ENCODE data around the gene DNAH2. TPM values are rescaled to one million over a fixed set of nuclear protein-coding genes. Genes with fewer than 3 reads are reported as not detected.
A peak's percentile ranks its signal among the peaks of the same experiment; 100 is the strongest.

DNAH2 gene
- total RNA-seq, 1 donor from 2014 or later = not detected

DNA sequence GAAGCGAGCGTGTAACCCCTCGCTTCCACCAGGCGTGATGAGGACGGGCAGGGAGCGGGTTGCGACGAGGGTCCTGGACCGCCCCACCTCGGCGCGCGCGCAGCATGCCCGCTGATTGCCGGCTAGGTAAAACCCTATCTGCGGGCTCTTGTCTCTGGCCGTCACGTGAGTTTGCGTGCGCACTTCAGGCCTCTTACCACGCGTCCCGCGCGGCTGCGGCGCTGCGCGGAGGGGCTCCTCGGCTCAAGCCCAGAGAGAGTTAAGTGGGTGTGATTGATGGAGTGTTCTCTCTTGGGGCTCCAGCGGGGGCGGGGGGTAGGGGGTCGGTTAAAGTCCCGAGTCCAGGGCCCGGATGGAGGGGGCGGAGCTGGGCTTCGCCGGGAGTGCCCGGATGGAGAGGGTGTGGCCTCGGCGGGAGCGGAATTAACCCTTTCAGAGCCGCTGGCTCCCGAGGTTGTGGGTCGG is 124.4 kb downstream of the DNAH2 start:
- H3K4me3 Mint-ChIP-seq = peak overlapping the region; percentile 99
- DNase-seq = peak; percentile 96
- H3K27ac Mint-ChIP-seq = peak overlapping the region; percentile 100
- H3K9me3 Mint-ChIP-seq = no peaks in the 10 kb centered on the region
- peaks cover 2% of the 10 kb centered on the region for H3K27me3 Mint-ChIP-seq
- peaks cover 49% of the 10 kb centered on the region for H3K36me3 Mint-ChIP-seq (ENCODE audit: low read depth)
- intact Hi-C loops (cut with micrococcal nuclease) = loop anchor here (1.0 to 10.0 kb wide), 11 partner anchors 8 to 607 kb away; partner anchors contain the start of genes CNTROB, DVL2, FGF11 and HES7
- peaks cover 58% of the 10 kb centered on the region for H3K4me1 Mint-ChIP-seq

- intact Hi-C loops (cut with micrococcal nuclease) = loop anchor here (1.0 to 10.0 kb wide), 11 partner anchors 8 to 608 kb away; partner anchors contain the start of genes CNTROB, DVL2, FGF11 and HES7
- DNase-seq = peak; percentile 97
- peak overlapping the region; percentile 99 for H3K4me3 Mint-ChIP-seq
- H3K36me3 Mint-ChIP-seq (ENCODE audit: low read depth) = peaks cover 53% of the 10 kb centered on the region
- peak overlapping the region; percentile 100 for H3K27ac Mint-ChIP-seq
- H3K4me1 Mint-ChIP-seq = peaks cover 51% of the 10 kb centered on the region
- H3K27me3 Mint-ChIP-seq = peaks cover 2% of the 10 kb centered on the region
- H3K9me3 Mint-ChIP-seq = no peaks in the 10 kb centered on the region
These were observed 125.1 kb downstream of the DNAH2 start for GRCh38 chr17:7842380-7843256.

DNA sequence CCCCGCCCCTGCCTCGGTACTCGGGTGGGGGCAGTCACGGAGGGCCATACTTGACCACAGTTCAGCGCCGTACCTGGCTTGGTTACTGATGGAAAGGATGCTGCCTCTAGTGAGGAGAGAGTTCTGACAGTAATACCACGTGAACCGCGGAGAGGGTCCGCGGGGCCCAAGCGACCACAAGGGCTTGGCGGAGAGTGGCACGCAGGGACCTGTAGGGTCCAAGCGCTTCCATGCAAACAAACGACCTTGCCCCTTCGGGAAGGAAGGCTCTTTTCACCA is 125.7 kb downstream of the DNAH2 start:
- intact Hi-C loops (cut with micrococcal nuclease) = loop anchor here (1.0 to 10.0 kb wide), 8 partner anchors 44 to 608 kb away; partner anchors contain the start of genes CNTROB, DVL2, FGF11 and HES7
- peak overlapping the region; percentile 100 for H3K27ac Mint-ChIP-seq
- peak overlapping the region; percentile 99 for H3K4me3 Mint-ChIP-seq
- H3K4me1 Mint-ChIP-seq = peaks cover 49% of the 10 kb centered on the region
- H3K9me3 Mint-ChIP-seq = no peaks in the 10 kb centered on the region
- DNase-seq = no peak
- H3K27me3 Mint-ChIP-seq = peaks cover 2% of the 10 kb centered on the region
- H3K36me3 Mint-ChIP-seq (ENCODE audit: low read depth) = peaks cover 57% of the 10 kb centered on the region

- no peaks in the 10 kb centered on the region for H3K9me3 Mint-ChIP-seq
- H3K4me1 Mint-ChIP-seq = peaks cover 45% of the 10 kb centered on the region
- peaks cover 2% of the 10 kb centered on the region for H3K27me3 Mint-ChIP-seq
- peak overlapping the region; percentile 99 for H3K4me3 Mint-ChIP-seq
- intact Hi-C loops (cut with micrococcal nuclease) = loop anchor here (1.0 to 10.0 kb wide), 9 partner anchors 44 to 609 kb away; partner anchors contain the start of genes CNTROB, DVL2, FGF11 and HES7
- H3K36me3 Mint-ChIP-seq (ENCODE audit: low read depth) = peaks cover 58% of the 10 kb centered on the region
- peak; percentile 97 for DNase-seq
- peak overlapping the region; percentile 100 for H3K27ac Mint-ChIP-seq
These were observed 126.2 kb downstream of the DNAH2 start for GRCh38 chr17:7843536-7844291.

DNA sequence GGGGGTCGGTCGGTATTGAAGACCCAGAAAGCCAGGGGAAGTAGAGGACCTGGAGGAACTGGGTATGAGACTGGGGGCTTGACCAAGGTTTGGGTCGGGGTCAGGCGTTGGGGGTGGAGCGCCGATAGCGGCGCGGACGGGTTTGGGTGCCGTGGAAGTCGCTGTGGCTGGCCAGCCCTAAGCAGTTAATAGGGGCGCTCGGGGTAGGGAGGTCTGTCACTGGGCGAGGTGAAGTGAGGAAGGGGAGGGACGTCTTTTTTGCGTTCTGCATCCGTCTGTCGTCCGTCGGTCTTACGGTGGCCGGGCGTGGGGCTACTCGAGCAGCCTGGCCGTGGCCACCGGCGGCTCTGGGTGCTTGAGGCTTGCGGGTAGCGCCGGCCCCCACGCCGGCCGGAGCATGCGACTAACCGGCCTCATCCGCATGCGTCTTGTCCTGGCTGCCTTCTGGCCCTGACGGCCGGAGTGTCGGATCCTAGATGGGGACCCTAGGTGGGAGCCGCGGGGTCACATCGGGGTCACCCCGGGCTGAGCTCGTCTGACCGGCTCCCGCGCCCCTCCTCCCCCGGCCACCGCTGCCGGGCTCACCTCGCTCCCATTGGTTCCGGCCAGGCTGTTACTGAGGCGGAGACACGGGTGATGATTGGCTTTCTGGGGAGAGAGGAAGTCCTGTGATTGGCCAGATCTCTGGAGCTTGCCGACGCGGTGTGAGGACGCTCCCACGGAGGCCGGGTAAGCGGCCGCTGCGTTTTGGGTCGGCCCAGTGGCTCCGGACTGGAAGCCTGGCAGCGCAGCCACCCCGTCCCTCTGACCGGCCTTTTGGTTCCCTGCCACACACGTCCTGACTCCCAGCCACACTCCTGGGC is 127.0 kb downstream of the DNAH2 start:
- intact Hi-C loops (cut with micrococcal nuclease) = loop anchor here (2.0 to 10.0 kb wide), 6 partner anchors 158 to 610 kb away; partner anchors contain the start of genes DVL2, FGF11, HES7 and PHF23
- H3K27ac Mint-ChIP-seq = peak overlapping the region; percentile 100
- H3K4me1 Mint-ChIP-seq = peaks cover 37% of the 10 kb centered on the region
- peaks cover 56% of the 10 kb centered on the region for H3K36me3 Mint-ChIP-seq (ENCODE audit: low read depth)
- H3K4me3 Mint-ChIP-seq = peak overlapping the region; percentile 99
- peak; percentile 96 for DNase-seq
- H3K9me3 Mint-ChIP-seq = no peaks in the 10 kb centered on the region
- H3K27me3 Mint-ChIP-seq = peaks cover 2% of the 10 kb centered on the region

DNA sequence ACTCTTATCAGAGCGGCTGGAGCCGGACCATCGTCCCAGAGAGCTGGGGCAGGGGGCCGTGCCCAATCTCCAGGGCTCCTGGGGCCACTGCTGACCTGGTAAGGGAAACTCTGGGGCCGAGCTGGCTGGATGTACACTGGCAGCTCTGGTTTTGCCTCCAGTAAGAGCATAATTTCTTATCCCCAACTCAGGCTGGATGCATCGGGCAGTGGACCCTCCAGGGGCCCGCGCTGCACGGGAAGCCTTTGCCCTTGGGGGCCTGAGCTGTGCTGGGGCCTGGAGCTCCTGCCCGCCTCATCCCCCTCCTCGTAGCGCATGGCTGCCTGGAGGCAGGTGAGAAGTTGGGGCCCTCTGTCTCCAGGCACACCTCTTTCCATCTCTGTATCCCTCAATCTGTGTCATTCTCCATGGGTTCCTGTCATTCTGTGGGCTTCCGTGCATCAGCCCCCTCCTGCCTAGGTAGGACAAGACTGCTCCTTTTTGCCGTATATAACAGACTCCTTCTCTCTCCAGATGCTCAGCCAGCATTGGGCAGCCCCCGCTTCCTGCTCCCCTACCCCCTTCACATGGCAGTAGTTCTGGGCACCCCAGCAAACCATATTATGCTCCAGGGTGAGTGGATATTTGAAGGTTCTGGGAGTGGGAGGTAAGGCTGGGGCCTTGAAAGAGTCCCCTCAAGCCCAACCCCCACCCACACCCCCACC is 128.0 kb downstream of the DNAH2 start:
- Mint-ChIP-seq H3K4me1 (peaks cover 36% of the 10 kb centered on the region), H3K27me3 (peaks cover 2% of the 10 kb centered on the region), H3K27ac (peak overlapping the region; percentile 100), H3K9me3 (no peaks in the 10 kb centered on the region), H3K36me3 (ENCODE audit: low read depth) (peaks cover 60% of the 10 kb centered on the region), H3K4me3 (peak overlapping the region; percentile 99)
- DNase-seq = peak; percentile 63
- intact Hi-C loops (cut with micrococcal nuclease) = loop anchor here (2.0 to 10.0 kb wide), 3 partner anchors 159 to 611 kb away; partner anchors contain the start of genes DVL2, PHF23 and TP53

GRCh38 chr17:7846063-7846735 is 128.7 kb downstream of the DNAH2 start:
- intact Hi-C loops (cut with micrococcal nuclease) = loop anchor here (10.0 kb wide), 2 partner anchors 339 to 611 kb away; partner anchors contain the start of genes DVL2 and PHF23

DNA sequence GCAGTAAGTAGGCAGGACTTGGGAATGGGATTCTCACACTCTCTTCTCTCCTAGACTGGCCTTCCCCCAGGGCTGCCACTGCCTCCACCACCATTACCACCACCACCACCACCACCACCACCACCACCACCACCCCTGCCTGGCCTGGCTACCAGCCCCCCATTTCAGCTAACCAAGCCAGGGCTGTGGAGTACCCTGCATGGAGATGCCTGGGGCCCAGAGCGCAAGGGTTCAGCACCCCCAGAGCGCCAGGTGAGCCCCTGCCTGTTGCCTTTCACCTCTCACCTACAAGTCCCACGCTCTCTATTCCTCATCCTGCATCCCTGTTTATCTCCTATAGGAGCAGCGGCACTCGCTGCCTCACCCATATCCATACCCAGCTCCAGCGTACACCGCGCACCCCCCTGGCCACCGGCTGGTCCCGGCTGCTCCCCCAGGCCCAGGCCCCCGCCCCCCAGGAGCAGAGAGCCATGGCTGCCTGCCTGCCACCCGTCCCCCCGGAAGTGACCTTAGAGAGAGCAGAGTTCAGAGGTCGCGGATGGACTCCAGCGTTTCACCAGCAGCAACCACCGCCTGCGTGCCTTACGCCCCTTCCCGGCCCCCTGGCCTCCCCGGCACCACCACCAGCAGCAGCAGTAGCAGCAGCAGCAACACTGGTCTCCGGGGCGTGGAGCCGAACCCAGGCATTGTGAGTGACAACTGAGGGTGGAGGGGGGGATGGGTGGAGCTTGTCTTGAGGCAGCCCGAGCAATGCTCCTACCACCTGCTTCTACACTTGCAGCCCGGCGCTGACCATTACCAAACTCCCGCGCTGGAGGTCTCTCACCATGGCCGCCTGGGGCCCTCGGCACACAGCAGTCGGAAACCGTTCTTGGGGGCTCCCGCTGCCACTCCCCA is 129.5 kb downstream of the DNAH2 start:
- peak overlapping the region; percentile 99 for H3K4me3 Mint-ChIP-seq
- peak overlapping the region; percentile 37 for H3K27ac Mint-ChIP-seq
- H3K9me3 Mint-ChIP-seq = no peaks in the 10 kb centered on the region
- DNase-seq = no peak
- peaks cover 68% of the 10 kb centered on the region for H3K36me3 Mint-ChIP-seq (ENCODE audit: low read depth)
- intact Hi-C loops (cut with micrococcal nuclease) = loop anchor here (10.0 kb wide), 2 partner anchors 338 to 612 kb away; partner anchors contain the start of genes DVL2 and PHF23
- peaks cover 40% of the 10 kb centered on the region for H3K4me1 Mint-ChIP-seq
- peaks cover 2% of the 10 kb centered on the region for H3K27me3 Mint-ChIP-seq

More at GRCh38 chr17:7846063-7846735, 128.7 kb downstream of the DNAH2 start:
- peak overlapping the region; percentile 99 for H3K4me3 Mint-ChIP-seq
- peak; percentile 65 for DNase-seq
- H3K27ac Mint-ChIP-seq = peak overlapping the region; percentile 20
- H3K9me3 Mint-ChIP-seq = no peaks in the 10 kb centered on the region
- peaks cover 63% of the 10 kb centered on the region for H3K36me3 Mint-ChIP-seq (ENCODE audit: low read depth)
- H3K27me3 Mint-ChIP-seq = peaks cover 2% of the 10 kb centered on the region
- H3K4me1 Mint-ChIP-seq = peaks cover 36% of the 10 kb centered on the region

DNA sequence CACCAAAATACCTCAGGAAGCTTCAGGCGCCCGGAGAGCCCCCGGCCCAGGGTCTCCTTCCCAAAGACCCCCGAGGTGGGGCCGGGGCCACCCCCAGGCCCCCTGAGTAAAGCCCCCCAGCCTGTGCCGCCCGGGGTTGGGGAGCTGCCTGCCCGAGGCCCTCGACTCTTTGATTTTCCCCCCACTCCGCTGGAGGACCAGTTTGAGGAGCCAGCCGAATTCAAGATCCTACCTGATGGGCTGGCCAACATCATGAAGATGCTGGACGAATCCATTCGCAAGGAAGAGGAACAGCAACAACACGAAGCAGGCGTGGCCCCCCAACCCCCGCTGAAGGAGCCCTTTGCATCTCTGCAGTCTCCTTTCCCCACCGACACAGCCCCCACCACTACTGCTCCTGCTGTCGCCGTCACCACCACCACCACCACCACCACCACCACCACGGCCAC is 130.6 kb downstream of the DNAH2 start:
- H3K36me3 Mint-ChIP-seq (ENCODE audit: low read depth) = peaks cover 73% of the 10 kb centered on the region
- intact Hi-C loops (cut with micrococcal nuclease) = loop anchor here (10.0 kb wide), 2 partner anchors 337 to 613 kb away; partner anchors contain the start of genes DVL2 and PHF23
- peaks cover 34% of the 10 kb centered on the region for H3K4me1 Mint-ChIP-seq
- H3K9me3 Mint-ChIP-seq = no peaks in the 10 kb centered on the region
- H3K27ac Mint-ChIP-seq = no peak overlapping the region
- DNase-seq = no peak
- peak overlapping the region; percentile 43 for H3K4me3 Mint-ChIP-seq
- H3K27me3 Mint-ChIP-seq = no peaks in the 10 kb centered on the region

DNA sequence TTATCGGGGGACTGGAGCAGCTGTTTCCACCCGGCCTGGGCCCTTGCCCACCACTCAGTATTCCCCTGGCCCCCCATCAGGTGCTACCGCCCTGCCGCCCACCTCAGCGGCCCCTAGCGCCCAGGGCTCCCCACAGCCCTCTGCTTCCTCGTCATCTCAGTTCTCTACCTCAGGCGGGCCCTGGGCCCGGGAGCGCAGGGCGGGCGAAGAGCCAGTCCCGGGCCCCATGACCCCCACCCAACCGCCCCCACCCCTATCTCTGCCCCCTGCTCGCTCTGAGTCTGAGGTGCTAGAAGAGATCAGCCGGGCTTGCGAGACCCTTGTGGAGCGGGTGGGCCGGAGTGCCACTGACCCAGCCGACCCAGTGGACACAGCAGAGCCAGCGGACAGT is 131.2 kb downstream of the DNAH2 start:
- Mint-ChIP-seq H3K36me3 (ENCODE audit: low read depth) (peaks cover 71% of the 10 kb centered on the region), H3K27ac (no peak overlapping the region), H3K27me3 (no peaks in the 10 kb centered on the region), H3K4me3 (no peak overlapping the region), H3K9me3 (no peaks in the 10 kb centered on the region), H3K4me1 (peaks cover 31% of the 10 kb centered on the region)
- intact Hi-C loops (cut with micrococcal nuclease) = loop anchor here (10.0 kb wide), 2 partner anchors 336 to 614 kb away; partner anchors contain the start of genes DVL2 and PHF23
- DNase-seq = no peak

DNA sequence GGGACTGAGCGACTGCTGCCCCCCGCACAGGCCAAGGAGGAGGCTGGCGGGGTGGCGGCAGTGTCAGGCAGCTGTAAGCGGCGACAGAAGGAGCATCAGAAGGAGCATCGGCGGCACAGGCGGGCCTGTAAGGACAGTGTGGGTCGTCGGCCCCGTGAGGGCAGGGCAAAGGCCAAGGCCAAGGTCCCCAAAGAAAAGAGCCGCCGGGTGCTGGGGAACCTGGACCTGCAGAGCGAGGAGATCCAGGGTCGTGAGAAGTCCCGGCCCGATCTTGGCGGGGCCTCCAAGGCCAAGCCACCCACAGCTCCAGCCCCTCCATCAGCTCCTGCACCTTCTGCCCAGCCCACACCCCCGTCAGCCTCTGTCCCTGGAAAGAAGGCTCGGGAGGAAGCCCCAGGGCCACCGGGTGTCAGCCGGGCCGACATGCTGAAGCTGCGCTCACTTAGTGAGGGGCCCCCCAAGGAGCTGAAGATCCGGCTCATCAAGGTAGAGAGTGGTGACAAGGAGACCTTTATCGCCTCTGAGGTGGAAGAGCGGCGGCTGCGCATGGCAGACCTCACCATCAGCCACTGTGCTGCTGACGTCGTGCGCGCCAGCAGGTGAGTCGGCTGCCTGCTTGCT is 131.7 kb downstream of the DNAH2 start:
- H3K36me3 Mint-ChIP-seq (ENCODE audit: low read depth) = peaks cover 71% of the 10 kb centered on the region
- no peak overlapping the region for H3K27ac Mint-ChIP-seq
- peak; percentile 56 for DNase-seq
- no peaks in the 10 kb centered on the region for H3K27me3 Mint-ChIP-seq
- intact Hi-C loops (cut with micrococcal nuclease) = loop anchor here (10.0 kb wide), 2 partner anchors 336 to 614 kb away; partner anchors contain the start of genes DVL2 and PHF23
- H3K9me3 Mint-ChIP-seq = no peaks in the 10 kb centered on the region
- H3K4me3 Mint-ChIP-seq = peak overlapping the region; percentile 50
- H3K4me1 Mint-ChIP-seq = peaks cover 32% of the 10 kb centered on the region
